ENCODE measurements around the gene RSRP1.

- TF ChIP-seq EZH2 (conservative IDR thresholded peaks at IDR 0.05; ENCODE audit: low read depth, low read length) (no peak), BCL3 (CRISPR knock-in tag; IDR thresholded peaks at IDR 0.05) (no peak), ZBTB40 (IDR thresholded peaks at IDR 0.05) (no peak), ZBTB40 (CRISPR knock-in tag; IDR thresholded peaks at IDR 0.05) (no peak), ZNF816 (CRISPR knock-in tag; IDR thresholded peaks at IDR 0.05; ENCODE audit: borderline replicate concordance) (no peak), JDP2 (CRISPR knock-in tag; IDR thresholded peaks at IDR 0.05; ENCODE audit: borderline replicate concordance) (no peak), ZBTB7B (CRISPR knock-in tag; IDR thresholded peaks at IDR 0.05) (no peak)
Observed at GRCh38 chr1:25243907-25244306, 3.3 kb downstream of the RSRP1 start.
